Stimulated activated CD4-positive, alpha-beta T cell treated with anti-CD3 and anti-CD28 coated beads, Interleukin-12 subunit alpha, Interleukin-12 subunit beta, amount 100 ng/mL, for 4 hours (primary cell): ENCODE data around the gene CNTNAP5.

ENCODE experiments used
- DNase-seq: peaks from one replicate; pipeline ENCODE4 v3.0.0-alpha.2; 2020

CNTNAP5 gene

DNA sequence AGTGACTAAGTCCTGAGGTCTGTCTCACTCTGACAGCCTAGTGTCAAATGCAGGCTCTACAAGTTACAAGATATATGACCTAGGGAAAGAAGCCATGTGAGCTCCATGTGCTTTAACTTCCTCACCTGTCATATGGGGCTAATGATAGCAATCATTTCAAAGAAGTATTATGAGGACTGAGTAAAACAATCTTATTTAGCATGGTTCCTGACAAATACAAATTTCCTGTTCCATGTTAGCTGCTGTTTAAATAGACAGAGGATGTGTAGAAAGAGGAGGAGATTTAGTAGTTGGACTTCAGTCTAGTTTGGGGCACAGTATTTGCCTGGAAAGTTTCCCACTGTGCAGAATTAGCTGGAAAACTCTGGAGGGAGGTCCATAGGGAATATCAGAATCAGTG lies 545.8 kb downstream of the CNTNAP5 start:
- DNase-seq, result no peak

- DNase-seq, result no peak
Observed at GRCh38 chr2:124571836-124572235, 546.7 kb downstream of the CNTNAP5 start.

GRCh38 chr2:124572934-124573634 lies 548.0 kb downstream of the CNTNAP5 start:
- DNase-seq, result no peak

DNA sequence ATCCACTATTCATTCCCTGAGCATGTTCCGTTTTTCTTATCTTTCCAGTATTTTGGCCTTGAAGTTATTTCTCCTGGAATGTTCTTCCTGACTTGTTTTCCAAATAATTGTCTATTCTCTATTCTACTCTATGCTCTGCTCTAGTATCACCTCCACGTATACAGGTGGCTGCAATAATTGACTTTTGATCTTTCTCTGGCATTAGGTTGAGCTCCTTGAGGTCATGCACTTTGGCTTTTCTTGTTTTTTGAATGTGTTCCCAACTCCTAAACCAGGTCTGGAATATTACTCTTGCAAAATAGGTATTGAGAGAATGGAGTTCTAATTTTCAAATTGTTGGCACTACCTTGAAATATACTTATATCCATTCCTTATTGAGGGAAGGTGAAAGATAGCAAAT lies 550.4 kb downstream of the CNTNAP5 start:
- no peak for DNase-seq

DNA sequence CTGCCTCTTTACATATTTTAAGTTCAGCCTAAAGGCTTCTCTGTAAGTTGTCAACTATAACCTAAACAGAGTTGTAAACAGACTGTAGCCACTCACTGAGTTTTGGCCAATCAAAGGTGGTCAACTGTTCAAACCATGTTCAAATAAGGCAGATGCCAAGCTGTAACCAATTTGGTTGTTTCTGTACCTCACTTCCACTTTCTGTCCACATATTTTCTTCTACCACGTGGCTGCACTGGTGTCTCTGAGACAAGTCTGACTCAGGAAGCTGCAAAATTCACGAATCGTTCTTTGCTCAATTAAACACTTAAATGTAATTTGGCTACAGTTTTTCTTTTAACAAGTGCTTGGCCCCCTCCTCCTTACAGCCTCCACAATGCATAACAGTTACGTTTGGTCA lies 555.2 kb downstream of the CNTNAP5 start:
- no peak for DNase-seq

DNA sequence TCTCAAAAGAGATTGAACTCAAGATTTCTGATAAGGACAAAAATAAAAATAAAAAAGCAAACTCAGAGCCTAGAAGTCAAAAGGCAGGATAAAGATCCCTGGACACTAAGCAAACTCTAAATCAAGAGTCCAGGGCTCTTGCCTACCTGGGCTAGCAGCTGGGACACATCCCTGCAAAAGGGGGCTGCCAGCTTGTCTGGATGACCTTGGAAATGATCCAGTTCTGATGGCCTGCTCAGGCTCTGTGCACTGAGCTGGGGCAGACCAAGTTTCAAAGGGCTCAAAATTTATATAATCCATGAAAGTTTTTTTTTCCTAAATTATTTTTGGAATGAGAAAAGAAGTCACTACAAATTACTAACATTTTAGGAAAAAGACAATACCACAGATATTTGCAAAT lies 557.3 kb downstream of the CNTNAP5 start:
- no peak for DNase-seq

DNA sequence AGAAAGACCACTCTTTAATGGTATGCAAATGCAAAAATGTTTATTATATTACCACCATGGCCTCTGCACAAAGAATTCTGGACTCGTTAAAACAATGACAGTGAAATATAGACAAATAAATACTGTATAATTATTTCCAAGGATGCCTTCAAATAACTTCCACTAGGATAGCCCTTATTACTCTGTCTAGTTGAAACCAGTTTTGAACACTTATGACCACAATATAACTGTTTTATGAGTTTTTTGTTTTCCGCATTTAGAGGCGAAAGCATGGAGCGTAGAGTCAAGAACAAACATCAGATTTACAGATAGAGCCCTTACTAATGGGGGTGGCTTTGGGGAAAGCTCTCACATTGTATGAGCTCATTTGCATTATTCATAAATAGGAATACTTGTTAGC lies 559.5 kb downstream of the CNTNAP5 start:
- no peak for DNase-seq

- no peak for DNase-seq
Observed at GRCh38 chr2:124585277-124585676, 560.2 kb downstream of the CNTNAP5 start.

DNA sequence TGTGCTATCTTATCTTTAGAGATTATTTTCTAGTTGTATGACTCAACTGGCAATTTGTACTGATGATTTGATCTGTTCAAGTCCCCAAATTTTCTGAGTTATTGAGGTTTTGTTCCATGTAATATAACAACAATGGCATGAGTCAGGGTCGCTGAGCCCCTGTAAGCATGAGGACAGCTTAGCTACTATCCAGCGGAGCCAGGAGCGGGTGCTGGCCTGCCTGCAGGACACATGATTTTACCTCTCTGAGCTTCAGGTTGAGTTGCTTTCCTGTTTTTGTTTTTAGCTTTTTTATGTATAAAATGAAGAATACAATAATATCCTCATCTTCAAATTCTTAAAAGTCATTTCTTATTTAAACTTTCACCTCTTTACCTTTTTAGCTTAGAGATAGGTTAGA lies 561.1 kb downstream of the CNTNAP5 start:
- DNase-seq, result no peak

GRCh38 chr2:124586835-124587234 lies 561.7 kb downstream of the CNTNAP5 start:
- no peak for DNase-seq

- DNase-seq, result no peak
Observed at GRCh38 chr2:124589971-124590370, 564.9 kb downstream of the CNTNAP5 start.

GRCh38 chr2:124602759-124603158 lies 577.7 kb downstream of the CNTNAP5 start:
- DNase-seq, result no peak

DNA sequence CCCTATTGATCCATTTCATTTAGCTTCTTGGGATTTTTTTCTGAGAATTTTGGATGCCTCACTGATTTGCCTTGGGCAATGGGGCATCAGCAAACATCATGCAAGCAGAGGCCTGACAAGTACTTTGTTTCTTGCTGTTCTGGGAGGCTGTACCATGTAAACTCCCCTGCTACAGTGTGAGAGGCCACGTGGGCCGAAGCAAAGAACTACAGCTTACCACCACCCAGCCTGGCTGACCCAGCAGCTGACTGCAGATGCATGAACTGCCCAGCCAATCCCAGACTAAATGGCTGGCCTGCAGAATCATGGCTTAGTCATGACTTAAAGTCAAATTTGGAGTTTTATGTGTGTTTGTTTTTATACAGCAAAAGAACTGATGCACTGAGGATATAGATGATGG lies 579.9 kb downstream of the CNTNAP5 start:
- no peak for DNase-seq

- no peak for DNase-seq
Observed at GRCh38 chr2:124607679-124608078, 582.6 kb downstream of the CNTNAP5 start.

- DNase-seq, result no peak
Observed at GRCh38 chr2:124609667-124610066, 584.6 kb downstream of the CNTNAP5 start.

DNA sequence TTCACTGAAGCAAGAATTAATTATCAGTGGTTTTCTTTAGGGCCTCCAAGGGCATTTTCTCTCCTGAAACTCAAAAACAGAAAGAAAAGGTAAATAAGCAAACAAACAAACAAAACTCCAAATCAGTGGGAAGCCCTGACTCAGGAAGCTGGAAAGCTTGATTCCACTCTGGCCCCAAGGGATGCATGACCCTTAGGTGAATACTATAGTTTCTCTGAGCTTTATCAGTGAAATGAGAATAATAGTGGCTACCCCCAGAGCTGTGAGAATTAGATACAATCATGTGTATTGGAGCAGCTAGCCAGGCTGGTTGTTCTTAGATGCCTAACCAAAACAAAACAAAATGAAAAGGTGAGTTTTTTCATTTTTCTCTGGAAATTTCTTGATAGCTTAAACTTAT lies 585.1 kb downstream of the CNTNAP5 start:
- DNase-seq, result no peak

DNA sequence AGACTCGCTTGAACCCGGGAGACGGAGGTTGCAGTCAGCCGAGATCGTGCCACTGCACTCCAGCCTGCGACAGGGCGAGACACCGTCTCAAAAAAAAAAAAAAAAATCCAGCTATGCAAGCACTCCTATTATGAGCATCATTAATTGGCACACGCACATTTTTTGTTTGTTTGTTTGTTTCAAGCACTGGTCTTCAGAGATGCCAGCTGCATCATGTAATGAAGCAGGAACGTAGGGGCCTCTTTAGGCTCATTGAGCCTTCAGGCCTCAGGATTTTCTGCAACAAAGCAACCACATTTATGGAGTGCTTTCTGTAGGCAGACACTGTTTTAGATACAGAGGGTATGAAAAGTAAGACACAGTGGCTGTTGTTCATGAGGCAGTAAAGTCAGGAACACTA lies 585.8 kb downstream of the CNTNAP5 start:
- DNase-seq, result no peak

DNA sequence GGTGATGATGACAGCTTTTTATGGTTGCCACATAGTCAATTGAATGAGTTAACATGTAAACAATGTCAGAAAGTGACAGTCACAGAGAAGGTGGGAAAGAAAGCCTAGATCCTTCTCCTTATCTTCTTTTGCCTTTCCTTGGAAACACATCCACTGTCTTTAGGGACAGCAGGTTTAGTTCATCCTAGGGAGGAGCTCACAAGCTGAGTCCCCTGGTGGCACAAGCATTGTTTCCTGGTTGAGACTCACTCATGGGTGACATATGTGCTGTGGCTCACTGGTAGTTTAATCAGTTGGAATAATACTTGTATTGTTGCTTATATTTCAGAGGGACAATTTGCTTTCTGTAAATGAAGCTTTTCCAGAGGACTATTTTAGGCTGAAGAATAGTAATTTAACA lies 598.5 kb downstream of the CNTNAP5 start:
- no peak for DNase-seq

DNA sequence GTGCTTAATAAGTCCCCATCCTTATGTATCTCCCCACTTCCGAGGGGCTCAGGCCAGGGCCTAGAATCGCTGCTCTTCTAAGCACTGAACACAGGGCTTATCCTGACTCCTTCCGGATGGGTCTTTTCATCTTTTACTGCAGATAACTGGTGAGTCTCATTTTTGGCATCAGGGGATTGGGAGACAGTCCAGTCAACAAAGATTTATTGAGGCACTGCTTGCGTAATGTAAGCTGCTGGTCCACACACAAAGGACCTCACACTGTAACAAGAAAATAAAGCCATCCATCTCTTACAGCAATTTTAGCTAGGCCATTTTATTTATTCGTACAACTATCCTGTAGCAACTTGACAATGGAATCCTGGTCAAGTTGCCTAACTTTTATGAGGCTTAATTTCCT lies 600.5 kb downstream of the CNTNAP5 start:
- no peak for DNase-seq

DNA sequence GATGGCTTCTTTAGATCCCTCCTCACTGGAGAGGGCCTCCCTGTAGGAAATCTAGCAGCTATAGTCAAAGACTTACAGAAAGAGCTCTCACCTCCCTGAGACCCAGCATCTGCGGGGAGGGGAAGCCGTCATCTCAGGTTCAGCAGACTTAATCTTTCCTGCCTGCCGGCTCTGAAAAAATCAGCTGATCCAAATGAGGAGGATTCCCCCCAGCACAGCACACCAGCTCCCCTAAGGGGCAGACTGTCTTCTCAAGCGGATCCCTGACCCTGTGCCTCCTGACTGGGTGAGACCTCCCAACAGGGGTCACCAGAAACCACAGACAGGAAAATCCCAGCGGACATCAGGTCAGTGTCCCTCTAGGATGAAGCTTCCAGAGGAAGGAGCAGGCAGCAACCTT lies 601.9 kb downstream of the CNTNAP5 start:
- DNase-seq, result no peak

DNA sequence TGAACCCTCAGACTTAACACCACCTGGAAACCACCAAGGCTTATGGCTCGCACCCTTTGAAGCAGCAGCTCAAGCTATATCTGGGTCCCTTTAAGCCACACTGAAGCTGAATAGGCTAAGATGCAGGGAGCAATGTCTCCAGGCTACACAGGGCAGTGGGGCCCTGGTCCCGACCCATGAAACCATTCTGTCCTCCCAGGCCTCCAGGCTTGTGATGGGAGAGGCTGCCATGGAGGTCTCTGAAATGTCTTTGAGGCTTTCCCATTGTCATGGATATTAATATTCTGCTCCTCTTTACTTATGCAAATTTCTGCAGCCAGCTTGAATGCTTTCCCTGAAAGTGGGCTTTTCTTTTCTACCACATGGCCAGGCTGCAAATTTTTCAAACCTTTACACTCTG lies 608.7 kb downstream of the CNTNAP5 start:
- DNase-seq, result no peak

DNA sequence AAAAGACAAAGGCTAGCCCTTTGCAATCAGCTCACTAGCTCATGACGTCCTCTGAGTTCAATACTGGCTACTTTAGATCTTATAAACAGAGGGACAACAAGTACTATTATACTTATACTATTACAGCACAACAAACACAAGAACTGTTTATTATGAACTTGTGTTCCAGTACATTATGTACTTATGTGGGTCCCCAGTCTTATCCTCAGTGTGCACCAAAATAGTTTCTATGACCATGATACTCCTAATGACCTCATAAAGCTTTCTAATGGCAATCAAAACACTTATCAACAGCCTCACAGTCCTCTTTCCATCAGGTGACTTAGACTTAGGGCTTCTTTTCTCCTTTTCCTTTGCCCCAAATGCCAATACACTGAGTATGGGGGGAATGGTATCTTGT lies 614.4 kb downstream of the CNTNAP5 start:
- DNase-seq, result no peak

- no peak for DNase-seq
Observed at GRCh38 chr2:124640221-124640750, 615.2 kb downstream of the CNTNAP5 start.

DNA sequence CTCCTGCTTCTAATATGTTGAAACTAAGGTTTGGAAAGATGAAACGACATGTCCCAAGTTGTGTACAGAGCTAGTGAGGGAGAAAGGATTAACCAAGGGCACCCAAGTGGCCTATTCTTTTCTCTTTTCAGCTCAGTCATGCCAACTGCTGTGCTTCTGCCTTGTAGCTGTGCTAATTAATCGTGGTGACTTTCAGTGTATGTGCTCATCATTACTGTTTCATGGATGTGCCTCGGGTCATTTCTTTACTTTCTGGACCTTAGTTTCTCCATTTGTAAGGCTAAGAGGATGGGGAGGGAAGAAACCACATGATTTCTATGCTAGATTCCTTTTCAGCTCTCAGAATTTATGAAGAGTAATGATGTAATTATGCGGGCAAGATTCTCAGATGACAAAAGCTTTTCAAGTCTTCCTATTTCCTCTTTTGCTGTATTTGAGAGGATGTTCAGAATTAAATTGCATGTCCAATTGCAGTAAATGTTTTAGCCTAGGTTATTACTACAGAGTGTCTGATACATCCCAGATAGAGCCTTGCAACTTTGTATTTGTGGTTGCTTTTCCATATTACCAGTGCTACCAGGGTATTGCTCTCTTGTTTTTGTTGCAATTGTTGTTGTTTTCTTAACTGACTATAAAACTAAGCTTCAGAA lies 621.2 kb downstream of the CNTNAP5 start:
- no peak for DNase-seq

GRCh38 chr2:124647245-124647644 lies 622.2 kb downstream of the CNTNAP5 start:
- DNase-seq, result no peak
